Activated CD4-positive, alpha-beta T cell treated with anti-CD3 and anti-CD28 coated beads for 36 hours (primary cell): Measurements from ENCODE around the gene KATNB1. TPM values are rescaled to one million over a fixed set of nuclear protein-coding genes. Genes with fewer than 3 reads are reported as not detected.

Experiments used
- ATAC-seq: fragments of 200-7000 bp; cut with Tn5 transposase; one replicate; pipeline ENCODE4 v1.10.0; 2021; ENCODE audit warnings: mild to moderate bottlenecking, moderate library complexity
- CTCF ChIA-PET: fragments of 350-600 bp; sonication (Branson Sonifier 250); formaldehyde crosslinking; loops from one replicate; lab custom pipeline; 2021; ENCODE audit warnings: antibody characterized with exemption; lab: Charles Lee
- POLR2A ChIA-PET: fragments of 350-600 bp; sonication (Branson Sonifier 250); formaldehyde crosslinking; loops from one replicate; lab custom pipeline; 2021; ENCODE audit warnings: antibody characterized with exemption, inconsistent platforms; lab: Charles Lee
- DNase-seq: peaks from one replicate; pipeline ENCODE4 v3.0.0-alpha.2; 2020
- H3K27ac Mint-ChIP-seq: one replicate; pipeline ENCODE4 v1.8.0; 2021; ENCODE audit warnings: mixed read lengths
- H3K27me3 Mint-ChIP-seq: one replicate; pipeline ENCODE4 v1.8.0; 2021; ENCODE audit warnings: mixed read lengths
- H3K36me3 Mint-ChIP-seq: one replicate; pipeline ENCODE4 v1.8.0; 2021; ENCODE audit warnings: low read depth, mixed read lengths
- H3K4me1 Mint-ChIP-seq: one replicate; pipeline ENCODE4 v1.8.0; 2021; ENCODE audit warnings: mixed read lengths
- H3K4me3 Mint-ChIP-seq: one replicate; pipeline ENCODE4 v1.8.0; 2021; ENCODE audit warnings: mild to moderate bottlenecking, moderate library complexity, mixed read lengths
- H3K9me3 Mint-ChIP-seq: one replicate; pipeline ENCODE4 v1.8.0; 2021; ENCODE audit warnings: low read depth, mixed read lengths
- intact Hi-C, 2 experiments: fragments of 100-400 bp; cut with DNase I in 1 of 2; cut with micrococcal nuclease in 1 of 2; formaldehyde crosslinking; loops; one replicate each; pipeline versions ENCODE4 v1.14.2 to v1.15.1; 2022 to 2024; cut with DNase I, micrococcal nuclease
- total RNA-seq, 2 experiments: library from RNA; stranded (reverse); gene quantifications; one replicate each; pipeline ENCODE4 v1.2.3, GENCODE V29; 2021

Gene KATNB1
- total RNA-seq, 2 experiments from 2014 or later: 28.1 to 29.3 TPM

- DNase-seq (no peak), ATAC-seq (no peak)
- Mint-ChIP-seq H3K9me3 (no peaks in the 10 kb centered on the region), H3K4me1 (peaks cover 18% of the 10 kb centered on the region), H3K27ac (no peak overlapping the region), H3K4me3 (no peak overlapping the region), H3K36me3 (no peaks in the 10 kb centered on the region), H3K27me3 (peaks cover 17% of the 10 kb centered on the region)
- ChIA-PET CTCF (interaction anchor here (0.6 kb wide), 1 partner anchor 11 kb away, joined by 3 read pairs; no protein-coding TSS in a partner anchor), POLR2A (no interaction called here)
- intact Hi-C loops: no loop called here
These were observed 63.5 kb downstream of the KATNB1 start for GRCh38 chr16:57798953-57799599.

- no peak overlapping the region for H3K27ac Mint-ChIP-seq
- H3K36me3 Mint-ChIP-seq: no peaks in the 10 kb centered on the region
- intact Hi-C loops: loop anchor here in 1 of 2 experiments (10.0 kb wide), 1 partner anchor 195 kb away; no protein-coding TSS in a partner anchor
- no peaks in the 10 kb centered on the region for H3K9me3 Mint-ChIP-seq
- H3K27me3 Mint-ChIP-seq: peaks cover 19% of the 10 kb centered on the region
- peaks cover 18% of the 10 kb centered on the region for H3K4me1 Mint-ChIP-seq
- H3K4me3 Mint-ChIP-seq: no peak overlapping the region
- no peak for DNase-seq
- POLR2A ChIA-PET: no interaction called here
- ATAC-seq: no peak
- CTCF ChIA-PET: interaction anchor here (0.6 to 0.8 kb wide), 3 partner anchors 11 to 96 kb away, joined by 3 read pairs; no protein-coding TSS in a partner anchor
These were observed 64.1 kb downstream of the KATNB1 start for GRCh38 chr16:57799600-57800199.

- POLR2A ChIA-PET: no interaction called here
- H3K27me3 Mint-ChIP-seq: peaks cover 19% of the 10 kb centered on the region
These were observed 64.9 kb downstream of the KATNB1 start for GRCh38 chr16:57800200-57801097.

GRCh38 chr16:57801098-57801808 lies 65.7 kb downstream of the KATNB1 start:
- ATAC-seq (no peak), DNase-seq (no peak)
- ChIA-PET POLR2A (no interaction called here), CTCF (interaction anchor here (0.6 to 1.1 kb wide), 3 partner anchors 11 to 105 kb away, joined by 3 to 4 read pairs (median 3); no protein-coding TSS in a partner anchor)
- intact Hi-C loops: loop anchor here in 1 of 2 experiments (10.0 kb wide), 1 partner anchor 194 kb away; no protein-coding TSS in a partner anchor
- H3K9me3 Mint-ChIP-seq: no peaks in the 10 kb centered on the region
- H3K4me1 Mint-ChIP-seq: peaks cover 18% of the 10 kb centered on the region
- H3K36me3 Mint-ChIP-seq: no peaks in the 10 kb centered on the region
- H3K27me3 Mint-ChIP-seq: peaks cover 22% of the 10 kb centered on the region
- H3K4me3 Mint-ChIP-seq: no peak overlapping the region
- no peak overlapping the region for H3K27ac Mint-ChIP-seq

More at GRCh38 chr16:57800200-57801097, 64.9 kb downstream of the KATNB1 start:
- no peak overlapping the region for H3K27ac Mint-ChIP-seq
- H3K36me3 Mint-ChIP-seq: no peaks in the 10 kb centered on the region
- H3K9me3 Mint-ChIP-seq: no peaks in the 10 kb centered on the region
- peaks cover 18% of the 10 kb centered on the region for H3K4me1 Mint-ChIP-seq
- intact Hi-C loops: loop anchor here in 1 of 2 experiments (10.0 kb wide), 1 partner anchor 194 kb away; no protein-coding TSS in a partner anchor
- ATAC-seq: no peak
- H3K4me3 Mint-ChIP-seq: no peak overlapping the region
- DNase-seq: no peak
- CTCF ChIA-PET: interaction anchor here (0.7 to 0.8 kb wide), 3 partner anchors 10 to 97 kb away, joined by 3 read pairs; no protein-coding TSS in a partner anchor

- H3K4me1 Mint-ChIP-seq: peaks cover 18% of the 10 kb centered on the region
- DNase-seq (no peak), ATAC-seq (no peak)
- no peaks in the 10 kb centered on the region for H3K9me3 Mint-ChIP-seq
- no peak overlapping the region for H3K4me3 Mint-ChIP-seq
- H3K36me3 Mint-ChIP-seq: no peaks in the 10 kb centered on the region
- H3K27me3 Mint-ChIP-seq: peaks cover 27% of the 10 kb centered on the region
- intact Hi-C loops: loop anchor here (1.0 to 10.0 kb wide), 4 partner anchors 8 to 199 kb away; partner anchors contain the start of genes KATNB1 (in 1 of the 2), USB1 (in 1 of the 2) and ZNF319 (in 1 of the 2)
- POLR2A ChIA-PET: no interaction called here
- no peak overlapping the region for H3K27ac Mint-ChIP-seq
- CTCF ChIA-PET: interaction anchor here (0.6 to 1.1 kb wide), 2 partner anchors 12 to 104 kb away, joined by 3 to 4 read pairs; no protein-coding TSS in a partner anchor
These were observed 66.3 kb downstream of the KATNB1 start for GRCh38 chr16:57801809-57802340.

GRCh38 chr16:57802341-57803133 lies 67.0 kb downstream of the KATNB1 start, which contains the start of gene KIFC3:
Gene KIFC3 (minus strand): TSS chr16:57802491. CDS start chr16:57798243, 4,248 bp downstream.
- ATAC-seq: peak; percentile 83
- H3K36me3 Mint-ChIP-seq: no peaks in the 10 kb centered on the region
- H3K4me1 Mint-ChIP-seq: peaks cover 18% of the 10 kb centered on the region
- H3K27ac Mint-ChIP-seq: peak within 1 kb of the TSS; percentile 23
- H3K27me3 Mint-ChIP-seq: peaks cover 27% of the 10 kb centered on the region
- no peaks in the 10 kb centered on the region for H3K9me3 Mint-ChIP-seq
- H3K4me3 Mint-ChIP-seq: peak within 1 kb of the TSS; percentile 63
- POLR2A ChIA-PET: no interaction called here
- peak; percentile 86 for DNase-seq
- CTCF ChIA-PET: no interaction called here
- intact Hi-C loops: loop anchor here (1.0 to 10.0 kb wide), 4 partner anchors 8 to 198 kb away; partner anchors contain the start of genes KATNB1 (in 1 of the 2), USB1 (in 1 of the 2) and ZNF319 (in 1 of the 2)

GRCh38 chr16:57803134-57803990 lies 67.8 kb downstream of the KATNB1 start:
- intact Hi-C loops: loop anchor here (2.0 to 10.0 kb wide), 2 partner anchors 191 to 197 kb away; partner anchors contain the start of genes USB1 (in 1 of the 2) and ZNF319 (in 1 of the 2)
- Mint-ChIP-seq H3K4me1 (peaks cover 23% of the 10 kb centered on the region), H3K9me3 (no peaks in the 10 kb centered on the region), H3K27ac (peak overlapping the region; percentile 23), H3K27me3 (peaks cover 28% of the 10 kb centered on the region), H3K36me3 (no peaks in the 10 kb centered on the region), H3K4me3 (peak overlapping the region; percentile 63)
- CTCF ChIA-PET: no interaction called here
- POLR2A ChIA-PET: no interaction called here
- DNase-seq: no peak
- ATAC-seq: no peak

GRCh38 chr16:57804111-57804837 lies 68.7 kb downstream of the KATNB1 start:
- intact Hi-C loops: loop anchor here in 1 of 2 experiments (10.0 kb wide), 1 partner anchor 191 kb away; no protein-coding TSS in a partner anchor
- Mint-ChIP-seq H3K9me3 (no peaks in the 10 kb centered on the region), H3K4me3 (no peak overlapping the region), H3K4me1 (peaks cover 27% of the 10 kb centered on the region), H3K27ac (no peak overlapping the region), H3K36me3 (no peaks in the 10 kb centered on the region), H3K27me3 (peaks cover 32% of the 10 kb centered on the region)
- POLR2A ChIA-PET: interaction anchor here (0.6 kb wide), 1 partner anchor 924 kb away, joined by 4 read pairs; no protein-coding TSS in a partner anchor
- DNase-seq (no peak), ATAC-seq (no peak)
- CTCF ChIA-PET: no interaction called here
